HepG2 (cell line): ENCODE measurements around the gene ST6GALNAC4. TPM values are rescaled to one million over a fixed set of nuclear protein-coding genes. Genes with fewer than 3 reads are reported as not detected.

Experiments
- ATAC-seq: fragments of 200-7000 bp; cut with Tn5 transposase; 3 replicates; pipeline ENCODE4 v1.9.1; 2020; ENCODE audit warnings: mild to moderate bottlenecking, moderate library complexity
- BruUV-seq: library from RNA; stranded (reverse); fragments of 400-500 nt; replicated peaks from 2 replicates; lab custom pipeline; 2021; lab: Mats Ljungman, UMichigan
- CTCF ChIA-PET: fragments of 300-600 bp; formaldehyde crosslinking; extraction: SDS; loops from one replicate; lab custom pipeline; 2021; ENCODE audit warnings: low total read pairs, inconsistent platforms, low intra/inter-chr PET ratio; lab: Yijun Ruan, JAX
- POLR2A ChIA-PET: fragments of 350-600 bp; sonication (Branson Sonifier 250); formaldehyde crosslinking; loops from one replicate; lab custom pipeline; 2020; ENCODE audit warnings: antibody characterized with exemption, inconsistent platforms; lab: Yijun Ruan, JAX
- DNase-seq: peaks from one replicate; pipeline ENCODE4 v3.0.0-alpha.2; 2015; ENCODE audit warnings: low spot score
- FAIRE-seq: peaks from 3 replicates; lab custom pipeline; 2011; peaks lifted over from hg19 to GRCh38; lab: Jason Lieb, UNC
- H2AFZ ChIP-seq: one replicate; pipeline ENCODE4 v1.6.1; 2011; ENCODE audit warnings: low read length, inconsistent platforms
- H3K27ac ChIP-seq: fragments of 300-600 bp; 3 replicates; pipeline ENCODE4 v1.8.0; 2011; ENCODE audit warnings: mixed run types, mild to moderate bottlenecking, mixed read lengths, low read length, inconsistent platforms; ENCODE audit not compliant: insufficient read depth; ENCODE audit errors: extremely low read length
- H3K27me3 ChIP-seq, 2 experiments: fragments of 200-600 bp in 1 of 2; 2 replicates in 1 of 2; 3 replicates in 1 of 2; pipeline versions ENCODE4 v1.6.0 to v1.8.0; 2011; ENCODE audit warnings: low read length in 2 of 2, mild to moderate bottlenecking in 2 of 2, moderate library complexity in 2 of 2, inconsistent platforms in 1 of 2; ENCODE audit not compliant: insufficient read depth in 2 of 2, control insufficient read depth in 1 of 2
- H3K36me3 ChIP-seq, 2 experiments: fragments of 200-600 bp in 1 of 2; replicated peaks in 1 of 2; 2 replicates in 1 of 2; 3 replicates in 1 of 2; pipeline versions ENCODE4 v1.5.1 to v1.8.0; 2011; ENCODE audit warnings: low read length in 2 of 2, inconsistent platforms in 1 of 2; ENCODE audit not compliant: insufficient read depth in 2 of 2, control insufficient read depth in 1 of 2
- H3K4me1 ChIP-seq: 2 replicates; pipeline ENCODE4 v1.5.1; 2012; ENCODE audit warnings: low read length, inconsistent platforms; ENCODE audit not compliant: insufficient read depth
- H3K4me2 ChIP-seq: 2 replicates; pipeline ENCODE4 v1.6.0; 2011; ENCODE audit warnings: low read depth, low read length, inconsistent platforms
- H3K4me3 ChIP-seq, 3 experiments: fragments of 200-600 bp in 1 of 3; sonication (generic), shearing (Covaris generic) in 1 of 3; replicated peaks in 1 of 3; 2 replicates each; pipeline ENCODE4 v1.5.1; 2011 to 2016; ENCODE audit warnings: low read length in 3 of 3, inconsistent platforms in 2 of 3, low read depth in 2 of 3, mild to moderate bottlenecking in 2 of 3, control low read depth in 1 of 3, mixed read lengths in 1 of 3; ENCODE audit not compliant: insufficient read depth in 1 of 3
- H3K79me2 ChIP-seq: one replicate; pipeline ENCODE4 v1.6.1; 2011; ENCODE audit warnings: low read length, inconsistent platforms; ENCODE audit not compliant: insufficient read depth
- H3K9ac ChIP-seq: 2 replicates; pipeline ENCODE4 v1.6.0; 2011; ENCODE audit warnings: mild to moderate bottlenecking, low read depth, low read length, inconsistent platforms; ENCODE audit not compliant: insufficient read depth
- H3K9me3 ChIP-seq: 2 replicates; pipeline ENCODE4 v1.5.1; 2012; ENCODE audit warnings: mild to moderate bottlenecking, low read length
- H4K20me1 ChIP-seq: 2 replicates; pipeline ENCODE4 v1.6.0; 2011; ENCODE audit warnings: inconsistent platforms, mild to moderate bottlenecking, low read length, moderate library complexity; ENCODE audit not compliant: insufficient read depth
- AGO2 ChIP-seq: fragments of 200-400 bp; formaldehyde crosslinking; optimal IDR thresholded peaks from 2 replicates; pipeline ENCODE3; 2017; ENCODE audit warnings: mild to moderate bottlenecking, low read depth, low read length, moderate library complexity
- PRPF4 ChIP-seq: fragments of 200-400 bp; formaldehyde crosslinking; IDR thresholded peaks from 2 replicates; pipeline ENCODE4 v1.6.1; 2016; ENCODE audit warnings: low read length, low read depth; ENCODE audit not compliant: poor library complexity, severe bottlenecking
- RBFOX2 ChIP-seq: fragments of 200-400 bp; formaldehyde crosslinking; IDR thresholded peaks from 2 replicates; pipeline ENCODE4 v1.6.1; 2017; ENCODE audit warnings: low read depth, mild to moderate bottlenecking, low read length
- ZBTB14 ChIP-seq: sonication (generic); formaldehyde crosslinking; IDR thresholded peaks from 2 replicates; pipeline ENCODE4 v1.4.0; 2020; ENCODE audit warnings: missing genetic modification reagents
- ZBTB38 ChIP-seq: sonication (generic); formaldehyde crosslinking; IDR thresholded peaks from 2 replicates; pipeline ENCODE4 v1.5.1; 2020; ENCODE audit warnings: mild to moderate bottlenecking, missing genetic modification reagents
- WGBS: methylation state at CpG from one replicate; pipeline ENCODE4 v1.1.6; 2017; ENCODE audit warnings: low lambda C conversion rate; 5-methylcytosine and 5-hydroxymethylcytosine counted together
- in situ Hi-C: cut with HindIII; loops from 2 replicates; pipeline ENCODE4 v1.10.0; 2017; ENCODE audit warnings: low pct_unique_long_range_greater_than_20kb; ENCODE audit not compliant: extremely low pct_ligation_motif_present
- intact Hi-C: fragments of 100-400 bp; cut with micrococcal nuclease; formaldehyde crosslinking; loops from one replicate; pipeline ENCODE4 v1.10.0; 2022; ENCODE audit not compliant: unreplicated experiment
- polyA plus RNA-seq, 8 experiments: library from polyadenylated mRNA; depleted of rRNA in 3 of 8; stranded (reverse) in 7 of 8; unstranded in 1 of 8; fragments of >200 nt; fragmentation: Illumina TruSeq in 4 of 8; extraction: Trizol in 4 of 8; gene quantifications; 2 replicates each; pipeline versions ENCODE4 v1.2.1 to v1.2.3, GENCODE V29; 2011 to 2016; ENCODE audit warnings: low read depth in 4 of 8, missing spikeins in 1 of 8, mixed read lengths in 1 of 8; ENCODE audit not compliant: insufficient read depth in 1 of 8
- total RNA-seq, 5 experiments: library from RNA; depleted of rRNA; stranded (reverse); fragments of >200 nt; fragmentation: Illumina TruSeq; extraction: Trizol; gene quantifications; 2 replicates each; pipeline ENCODE4 v1.2.3, GENCODE V29; 2016; ENCODE audit warnings: low read depth in 1 of 5
- TF ChIP-seq, protein P1 (sequence below): sonication (generic); formaldehyde crosslinking; IDR thresholded peaks from 2 replicates; pipeline ENCODE4 v1.8.0; 2022; ENCODE audit warnings: low read depth, missing genetic modification reagents

Gene ST6GALNAC4
- total and polyA plus RNA-seq, 2 of the 13 experiments (the other 11 are each of a cell fraction or from before 2014, with no cell fraction given) = 18.8 to 27.7 TPM

DNA sequence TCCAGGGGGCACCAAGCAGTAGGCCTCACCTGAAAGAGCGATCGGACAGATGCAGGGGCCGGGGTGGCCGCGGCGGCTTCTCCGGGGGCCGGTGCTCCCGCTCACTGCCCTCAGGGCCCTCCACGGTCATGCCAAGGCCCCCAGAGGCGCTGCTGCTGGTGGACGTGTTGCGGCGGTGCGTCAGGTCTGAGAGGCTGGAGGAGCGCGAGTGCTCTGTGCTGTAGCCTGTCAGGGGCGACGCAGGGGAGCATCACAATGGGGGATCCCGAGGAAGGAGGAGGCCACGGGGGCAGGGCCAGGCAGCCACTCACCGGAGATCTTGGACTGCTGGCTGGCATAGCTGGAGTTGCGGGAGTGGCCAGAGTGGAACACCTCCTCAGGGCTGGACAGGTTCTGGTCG, 28.5 kb upstream of the ST6GALNAC4 start:
- Histone ChIP-seq H3K27ac (no peak overlapping the region), H3K36me3 (peaks cover 21 to 58% of the 10 kb centered on the region in 2 experiments; a peak in 4 of 5 replicates), H3K9ac (no peak overlapping the region), H3K27me3 (no peaks in the 10 kb centered on the region; a peak in 1 of 5 replicates), H3K79me2 (peaks cover 43% of the 10 kb centered on the region), H3K4me1 (peaks cover 65% of the 10 kb centered on the region), H3K4me3 (no peak overlapping the region), H2AFZ (no peak overlapping the region), H4K20me1 (peaks cover 7% of the 10 kb centered on the region), H3K4me2 (no peak overlapping the region), H3K9me3 (no peaks in the 10 kb centered on the region)
- WGBS = 100% methylated on average over 14 of the region's 24 CpGs
- intact Hi-C loops = loop anchor here (10.0 kb wide), 1 partner anchor 169 kb away; no protein-coding TSS in a partner anchor
- ChIA-PET CTCF (interaction anchor here (1.7 kb wide), 1 partner anchor 10 kb away, joined by 7 read pairs; no protein-coding TSS in a partner anchor), POLR2A (no interaction called here)
- peak; percentile 67 for TF ChIP-seq RBFOX2
- TF ChIP-seq AGO2 = peak; percentile 80
- TF ChIP-seq, protein P1, sequence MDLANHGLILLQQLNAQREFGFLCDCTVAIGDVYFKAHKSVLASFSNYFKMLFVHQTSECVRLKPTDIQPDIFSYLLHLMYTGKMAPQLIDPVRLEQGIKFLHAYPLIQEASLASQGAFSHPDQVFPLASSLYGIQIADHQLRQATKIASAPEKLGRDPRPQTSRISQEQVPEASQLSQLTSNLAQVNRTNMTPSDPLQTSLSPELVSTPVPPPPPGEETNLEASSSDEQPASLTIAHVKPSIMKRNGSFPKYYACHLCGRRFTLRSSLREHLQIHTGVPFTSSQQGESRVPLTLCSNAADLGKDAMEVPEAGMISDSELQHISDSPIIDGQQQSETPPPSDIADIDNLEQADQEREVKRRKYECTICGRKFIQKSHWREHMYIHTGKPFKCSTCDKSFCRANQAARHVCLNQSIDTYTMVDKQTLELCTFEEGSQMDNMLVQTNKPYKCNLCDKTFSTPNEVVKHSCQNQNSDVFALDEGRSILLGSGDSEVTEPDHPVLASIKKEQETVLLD (CRISPR knock-in tag) = no peak
- DNase-seq = no peak
- no peak for ATAC-seq
- no TSS peak for BruUV-seq
- FAIRE-seq = no peak
- in situ Hi-C loops = no loop called here

GRCh38 chr9:127944586-127945218, 27.9 kb upstream of the ST6GALNAC4 start:
- TF ChIP-seq AGO2 (peak; percentile 46), ZBTB38 (peak; percentile 69), PRPF4 (peak; percentile 81), ZBTB14 (CRISPR knock-in tag) (no peak), RBFOX2 (peak; percentile 62; the same call in 1 of the 2 replicates)
- ChIA-PET CTCF (interaction anchor here (1.7 to 2.9 kb wide), 2 partner anchors 11 to 91 kb away, joined by 7 to 28 read pairs; no protein-coding TSS in a partner anchor), POLR2A (no interaction called here)
- Histone ChIP-seq H3K79me2 (peaks cover 36% of the 10 kb centered on the region), H2AFZ (no peak overlapping the region), H3K9me3 (no peaks in the 10 kb centered on the region), H3K4me3 (no peak overlapping the region), H3K9ac (no peak overlapping the region), H3K27ac (no peak overlapping the region), H3K36me3 (peaks cover 21 to 58% of the 10 kb centered on the region in 2 experiments; a peak in 4 of 5 replicates), H3K27me3 (no peaks in the 10 kb centered on the region; a peak in 1 of 5 replicates), H3K4me1 (peaks cover 59% of the 10 kb centered on the region), H3K4me2 (no peak overlapping the region), H4K20me1 (peaks cover 7% of the 10 kb centered on the region)
- no TSS peak for BruUV-seq
- no peak for DNase-seq
- WGBS = 95% methylated on average over 17 of the region's 38 CpGs
- intact Hi-C loops (loop anchor here (5.0 to 10.0 kb wide), 2 partner anchors 33 to 170 kb away; no protein-coding TSS in a partner anchor), in situ Hi-C loops (no loop called here)
- no peak for FAIRE-seq
- no peak for ATAC-seq
